NCI-H1105 (cell line): ENCODE results near the gene DDN.

ENCODE experiments used
- DNase-seq: peaks from one replicate; lab custom pipeline; 2025; lab: John Stamatoyannopoulos, UW

DDN gene

GRCh38 chr12:48966177-48966895 is 32.8 kb downstream of the DDN start:
- no peak for DNase-seq

GRCh38 chr12:48965298-48965838 is 33.8 kb downstream of the DDN start:
- DNase-seq: no peak

- DNase-seq: no peak
These were observed 37.4 kb downstream of the DDN start for GRCh38 chr12:48961801-48962200.

GRCh38 chr12:48961331-48961730 is 37.8 kb downstream of the DDN start:
- DNase-seq: no peak

GRCh38 chr12:48960834-48961233 is 38.3 kb downstream of the DDN start:
- no peak for DNase-seq

GRCh38 chr12:48958049-48958388 is 41.2 kb downstream of the DDN start:
- no peak for DNase-seq

GRCh38 chr12:48957141-48958048 is 41.8 kb downstream of the DDN start, which contains the start of gene ARF3:
Gene ARF3, minus strand, starts transcription at chr12:48957487. Its CDS starts 16,392 bp downstream, at chr12:48941095.
- DNase-seq: peak; percentile 84

- DNase-seq: peak; percentile 68
These were observed 42.7 kb downstream of the DDN start for GRCh38 chr12:48956279-48957140.

- DNase-seq: no peak
These were observed 44.2 kb downstream of the DDN start for GRCh38 chr12:48954841-48955501.

- DNase-seq: no peak
These were observed 45.1 kb downstream of the DDN start for GRCh38 chr12:48954061-48954460.

GRCh38 chr12:48952691-48953090 is 46.5 kb downstream of the DDN start:
- DNase-seq: no peak

GRCh38 chr12:48947727-48948126 is 51.4 kb downstream of the DDN start:
- no peak for DNase-seq

GRCh38 chr12:48946943-48947342 is 52.2 kb downstream of the DDN start:
- no peak for DNase-seq

- no peak for DNase-seq
These were observed 53.0 kb downstream of the DDN start for GRCh38 chr12:48946205-48946604.
